ENCODE measurements around the gene SCFD1.
A peak's percentile ranks its signal among the peaks of the same experiment; 100 is the strongest.
"Not testable (repeated sequence)": the region's sequence is repeated elsewhere in the genome, so short reads cannot be mapped to it uniquely, and the experiment has no call there.

The SCFD1 gene

DNA sequence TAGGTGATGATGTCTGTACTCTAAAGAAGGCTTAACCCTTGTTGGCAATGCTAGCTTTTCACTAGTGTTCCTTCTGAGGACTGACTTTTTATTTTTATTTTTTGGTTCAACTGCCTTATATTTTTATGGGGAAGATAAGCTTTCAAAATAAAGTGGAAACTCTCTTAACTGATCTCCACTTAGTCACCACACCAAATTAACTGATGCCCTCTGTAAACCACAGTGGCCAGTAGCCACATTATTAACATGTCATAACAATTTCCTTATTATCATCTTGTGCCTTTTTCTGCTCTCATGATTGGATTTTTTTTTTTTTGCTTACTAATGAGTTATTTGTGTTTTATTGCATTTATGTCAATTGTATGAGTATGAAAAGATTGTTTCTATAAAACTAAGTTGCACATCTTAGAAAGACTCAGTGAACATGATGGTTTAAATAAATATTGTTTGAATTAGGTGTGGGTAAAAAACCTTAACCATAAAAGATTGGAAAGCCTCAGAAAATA, 56.9 kb downstream of the SCFD1 start:
- DNase-seq, result no peak

- no peak for DNase-seq
Observed at GRCh38 chr14:30680036-30680435, 57.9 kb downstream of the SCFD1 start.

- DNase-seq, result not testable (repeated sequence)
Observed at GRCh38 chr14:30680776-30681175, 58.7 kb downstream of the SCFD1 start.

GRCh38 chr14:30681752-30682355, 59.7 kb downstream of the SCFD1 start:
- DNase-seq, result no peak

DNA sequence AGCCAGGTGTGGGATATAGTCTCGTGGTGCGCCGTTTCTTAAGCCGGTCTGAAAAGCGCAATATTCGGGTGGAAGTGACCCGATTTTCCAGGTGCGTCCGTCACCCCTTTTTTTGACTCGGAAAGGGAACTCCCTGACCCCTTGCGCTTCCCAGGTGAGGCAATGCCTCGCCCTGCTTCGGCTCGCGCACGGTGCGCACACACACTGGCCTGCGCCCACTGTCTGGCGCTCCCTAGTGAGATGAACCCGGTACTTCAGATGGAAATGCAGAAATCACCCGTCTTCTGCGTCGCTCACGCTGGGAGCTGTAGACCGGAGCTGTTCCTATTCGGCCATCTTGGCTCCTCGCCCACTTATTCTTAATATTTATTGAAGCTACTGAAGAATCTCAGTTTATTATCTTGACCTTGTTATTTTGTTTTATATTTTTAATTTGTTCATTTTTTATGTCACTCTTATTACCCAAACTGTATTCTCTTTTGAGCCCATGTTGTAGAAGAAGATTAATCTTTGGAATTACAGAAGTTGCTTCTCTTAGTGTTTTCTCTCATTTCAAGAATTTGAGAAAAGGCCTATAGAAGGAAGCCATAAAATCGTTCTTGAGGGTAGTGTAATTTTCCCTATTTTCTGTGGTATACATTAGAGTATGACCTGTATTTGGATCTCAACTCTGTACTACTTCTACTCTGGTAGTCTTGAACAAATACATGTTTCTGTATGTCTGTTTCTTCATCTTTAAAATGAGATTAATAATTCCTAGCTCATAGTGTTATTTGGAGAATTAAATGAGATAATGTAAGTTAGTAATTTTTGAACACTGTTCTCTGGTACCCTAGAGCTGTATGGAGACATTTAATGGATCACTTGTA, 68.6 kb downstream of the SCFD1 start:
- peak; percentile 13 for DNase-seq

GRCh38 chr14:30691751-30692398, 69.8 kb downstream of the SCFD1 start:
- DNase-seq, result no peak

- no peak for DNase-seq
Observed at GRCh38 chr14:30692669-30693068, 70.5 kb downstream of the SCFD1 start.

DNA sequence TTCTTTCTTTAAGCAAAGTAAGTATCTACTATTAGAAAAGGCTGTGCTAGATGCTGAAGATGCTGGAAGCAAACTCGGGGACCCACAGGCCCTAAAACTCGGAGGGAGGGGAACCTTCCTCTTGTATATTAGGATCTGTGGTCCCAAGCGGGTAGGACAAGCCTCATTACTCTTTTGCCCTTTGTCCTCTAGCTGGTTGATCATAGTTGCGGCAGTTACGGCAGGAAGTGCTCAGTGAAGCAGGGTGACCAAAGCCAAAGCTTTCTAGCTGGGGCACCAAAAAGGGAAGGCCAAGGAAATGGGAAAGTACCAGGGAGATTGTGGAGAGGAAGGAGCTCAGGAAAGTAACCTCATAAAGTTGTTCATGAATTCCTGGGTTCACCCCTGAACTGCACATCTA, 76.3 kb downstream of the SCFD1 start:
- DNase-seq, result no peak

DNA sequence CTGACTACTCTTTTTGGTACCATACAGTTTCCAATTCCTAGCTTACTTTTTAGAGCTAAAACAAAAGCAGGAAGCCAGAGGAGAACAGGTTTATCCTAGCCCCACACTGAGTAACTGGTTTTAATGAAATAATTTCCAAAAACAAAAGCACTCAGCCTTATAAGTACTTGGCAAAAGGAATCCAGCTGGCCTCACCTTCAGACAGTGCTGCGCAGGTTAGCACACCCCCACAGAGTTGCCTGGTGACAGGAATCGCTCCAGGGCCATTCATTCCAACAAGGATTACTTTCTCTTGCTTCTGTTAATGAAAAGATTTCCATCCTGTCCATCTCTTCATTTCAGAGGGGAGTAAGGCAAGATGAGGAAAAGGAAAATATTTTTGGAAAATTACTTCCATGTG, 84.6 kb downstream of the SCFD1 start:
- no peak for DNase-seq

GRCh38 chr14:30708157-30708556, 86.0 kb downstream of the SCFD1 start:
- DNase-seq, result no peak

GRCh38 chr14:30709201-30709600, 87.1 kb downstream of the SCFD1 start:
- no peak for DNase-seq

DNA sequence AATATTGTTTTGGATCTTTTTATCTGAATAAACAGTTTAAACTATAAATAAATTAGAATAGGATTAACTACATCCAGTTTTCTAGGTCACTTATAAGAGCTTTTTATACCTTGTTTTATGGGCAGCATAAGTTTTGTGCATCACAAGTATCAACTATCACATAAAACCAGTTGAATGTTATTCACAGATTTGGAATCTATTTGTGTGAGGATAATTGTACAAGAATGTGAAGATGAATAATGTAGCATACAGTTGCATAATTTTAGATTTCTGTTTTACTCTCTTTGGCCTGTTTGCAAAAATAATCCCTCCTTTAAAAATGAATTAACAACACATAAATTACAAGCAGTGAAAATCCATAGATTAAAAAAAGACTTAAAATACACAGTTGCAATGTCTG, 88.8 kb downstream of the SCFD1 start:
- no peak for DNase-seq

DNA sequence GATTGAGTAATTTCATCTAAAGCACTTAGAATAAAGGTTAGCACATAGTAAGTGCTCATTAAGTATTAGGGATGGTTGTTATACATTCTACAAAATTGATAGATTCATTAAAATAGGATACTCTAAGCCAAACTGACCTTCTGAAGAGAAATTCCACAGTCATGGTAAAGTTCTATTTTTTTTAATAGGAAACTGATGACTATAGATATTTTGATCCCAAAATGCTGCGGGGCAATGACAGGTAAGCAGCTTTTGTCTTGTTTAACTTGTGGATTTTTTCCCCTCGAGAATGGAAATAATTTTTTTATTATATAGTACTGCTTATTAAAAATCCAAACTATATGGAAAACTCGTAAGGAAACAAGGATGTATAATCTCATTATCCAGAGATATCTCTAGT, 97.0 kb downstream of the SCFD1 start:
- DNase-seq, result no peak

GRCh38 chr14:30725763-30726162, 103.6 kb downstream of the SCFD1 start:
- no peak for DNase-seq

DNA sequence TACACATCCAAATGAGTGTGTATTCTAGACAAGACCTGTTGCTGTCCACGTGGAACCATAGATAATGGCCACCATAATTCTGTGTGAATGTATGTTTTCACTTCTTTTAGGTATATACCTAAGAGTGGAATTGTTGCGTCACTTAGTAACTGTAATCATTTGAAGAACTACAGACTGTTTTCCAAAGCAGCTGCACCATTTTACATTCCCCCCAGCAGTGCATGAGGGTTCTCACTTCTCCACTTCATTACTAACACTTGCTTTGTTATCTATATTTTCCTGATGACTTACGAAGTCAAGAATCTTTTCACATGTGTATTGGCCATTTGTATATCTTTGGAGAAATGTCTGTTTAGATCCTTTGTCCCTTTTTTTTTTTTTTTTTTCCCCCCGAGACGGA, 106.4 kb downstream of the SCFD1 start:
- no peak for DNase-seq

GRCh38 chr14:30737916-30738315, 115.8 kb downstream of the SCFD1 start:
- DNase-seq, result no peak

DNA sequence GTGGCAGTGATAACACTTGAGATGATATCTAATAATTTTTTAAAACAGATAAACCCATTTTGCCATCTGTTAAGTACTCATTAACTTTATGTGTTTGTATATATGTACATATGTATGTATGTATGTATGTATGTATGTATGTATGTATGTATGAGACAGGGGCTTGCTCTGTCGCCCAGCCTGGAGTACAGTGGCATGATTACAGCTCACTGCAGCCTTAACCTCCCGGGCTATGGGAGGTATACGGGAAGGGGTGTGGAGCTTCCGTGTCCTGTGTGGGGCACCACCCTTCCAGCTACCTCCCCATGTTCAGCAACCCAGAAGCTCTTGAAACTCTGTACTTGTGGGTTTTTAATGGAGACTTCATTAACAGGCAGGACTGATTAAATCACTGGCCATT, 116.9 kb downstream of the SCFD1 start:
- DNase-seq, result no peak

- no peak for DNase-seq
Observed at GRCh38 chr14:30748343-30748742, 126.2 kb downstream of the SCFD1 start.

GRCh38 chr14:30751646-30752416, 129.7 kb downstream of the SCFD1 start:
- DNase-seq, result peak; percentile 9

DNA sequence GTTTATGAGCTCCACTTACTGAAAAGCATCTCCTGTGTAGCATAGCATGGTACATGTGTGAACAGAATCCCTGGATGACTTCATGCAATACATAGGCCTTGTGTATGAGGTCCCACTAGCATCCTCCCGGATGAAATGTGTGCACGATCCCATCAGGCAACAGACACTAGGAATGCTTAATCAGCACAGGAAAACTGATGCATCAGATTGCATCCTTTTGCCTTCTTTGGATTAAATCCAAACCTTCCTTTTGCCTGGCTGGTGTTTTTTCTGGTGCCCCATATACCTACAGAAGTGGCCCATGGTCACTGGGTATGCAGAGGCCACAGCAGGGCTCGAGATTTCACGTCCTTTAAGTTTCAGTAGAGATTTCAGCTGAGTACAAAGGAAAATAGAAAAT, 131.3 kb downstream of the SCFD1 start:
- DNase-seq, result no peak

- DNase-seq, result no peak
Observed at GRCh38 chr14:30754778-30755177, 132.7 kb downstream of the SCFD1 start.

GRCh38 chr14:30756594-30756993, 134.5 kb downstream of the SCFD1 start:
- no peak for DNase-seq

GRCh38 chr14:30757082-30757481, 135.0 kb downstream of the SCFD1 start:
- no peak for DNase-seq
